Muscle of back (tissue), 11 donors: Measurements from ENCODE around the gene ROGDI. TPM values are rescaled to one million over a fixed set of nuclear protein-coding genes. Genes with fewer than 3 reads are reported as not detected.

Experiments used
- DNase-seq, 3 donors: peaks; one replicate each; pipeline versions ENCODE4 v3.0.0 to v3.0.0-alpha.2; 2013
- polyA plus RNA-seq, 10 donors: library from polyadenylated mRNA; unstranded; fragments of 120-200 nt; gene quantifications; one replicate each; pipeline ENCODE4 v1.2.1, GENCODE V29; 2013; ENCODE audit not compliant: insufficient read length in 10 of 10

ROGDI gene
- polyA plus RNA-seq, 10 donors = 6.6 to 14.9 (median 12.3) TPM

DNA sequence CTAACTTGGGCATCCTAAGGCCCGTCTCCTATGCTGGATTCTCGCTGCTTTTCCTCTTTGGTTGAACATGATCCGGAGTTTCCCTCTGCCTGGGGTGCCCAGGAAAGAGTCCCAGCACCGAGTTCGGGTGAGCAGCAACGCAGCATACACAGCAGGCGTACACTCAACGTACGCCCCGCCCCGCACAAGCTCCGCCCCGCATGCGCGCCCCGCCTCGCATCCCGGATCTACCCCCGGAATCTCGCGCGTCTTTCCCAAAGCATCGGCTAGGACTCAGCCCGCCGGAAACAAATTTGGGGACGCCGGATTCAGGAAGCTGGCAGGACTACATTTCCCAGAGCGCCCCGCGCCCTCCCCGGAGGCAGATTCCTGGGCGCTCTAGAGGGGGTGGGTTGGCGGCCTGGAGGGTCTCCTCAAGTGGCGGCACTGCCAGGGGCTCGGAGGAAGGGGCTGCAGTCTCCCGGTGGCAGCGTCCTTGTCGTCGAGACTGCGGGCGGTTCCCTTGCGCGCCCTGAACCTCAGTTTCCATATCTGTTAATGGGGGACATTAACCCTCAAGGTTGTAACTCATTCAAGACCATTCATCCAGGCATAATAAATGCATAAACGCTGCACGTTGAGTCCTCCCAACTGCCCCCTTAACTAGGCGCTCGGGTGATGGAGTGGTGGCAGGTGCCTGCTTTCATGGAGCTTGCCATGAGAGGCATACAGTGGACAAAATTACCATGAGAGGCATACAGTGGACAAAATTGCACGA is 33.7 kb downstream of the ROGDI start:
- DNase-seq = peak; percentile 96 to 99 (median 97)

GRCh38 chr16:4767872-4768548 is 34.4 kb downstream of the ROGDI start:
- peak in 1 of 3 donors; percentile 24 for DNase-seq

DNA sequence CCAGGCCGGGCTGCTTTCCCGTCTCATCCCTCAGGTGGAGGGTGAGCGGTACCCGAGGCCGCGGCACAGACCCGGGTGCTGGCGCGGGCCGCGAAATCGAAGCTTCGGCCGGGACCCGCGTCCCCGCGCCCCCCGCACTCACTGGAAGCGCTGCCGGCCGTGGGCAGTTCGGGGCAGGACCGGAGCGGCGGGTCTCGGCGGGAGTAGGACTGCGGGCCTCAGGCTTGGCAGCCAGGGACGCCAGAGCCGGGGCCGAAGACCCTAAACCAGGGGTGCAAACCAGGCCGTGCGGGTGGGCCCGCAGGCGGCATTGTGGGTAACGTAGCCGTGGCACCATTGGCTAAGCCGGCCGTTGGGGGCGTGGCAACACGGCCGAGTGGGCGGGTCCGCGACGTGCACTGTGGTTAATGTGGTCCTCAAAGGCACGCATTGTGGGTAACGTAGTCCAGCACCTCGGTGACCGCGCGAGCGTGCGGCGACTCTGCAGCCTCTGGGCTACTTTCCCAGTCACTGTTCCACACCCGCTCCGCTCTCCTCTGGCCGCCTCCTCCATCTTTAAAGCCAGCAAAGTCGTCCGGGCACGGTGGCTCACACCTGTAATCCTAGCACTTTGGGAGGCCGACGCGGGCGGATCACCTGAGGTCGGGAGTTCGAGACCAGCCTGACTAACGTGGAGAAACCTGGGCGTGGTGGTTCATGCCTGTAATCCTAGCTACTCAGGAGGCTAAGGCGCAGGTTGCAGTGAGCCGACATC is 35.4 kb downstream of the ROGDI start, which contains the start of gene ZNF500:
Gene ZNF500, minus strand, starts transcription at position 288 of the 754 bp plus-strand sequence. CDS start 1,184 bp downstream, outside the sequence.
- DNase-seq = peak; percentile 96 to 99 (median 97)

GRCh38 chr16:4765511-4766474 is 36.6 kb downstream of the ROGDI start:
- DNase-seq = no peak

DNA sequence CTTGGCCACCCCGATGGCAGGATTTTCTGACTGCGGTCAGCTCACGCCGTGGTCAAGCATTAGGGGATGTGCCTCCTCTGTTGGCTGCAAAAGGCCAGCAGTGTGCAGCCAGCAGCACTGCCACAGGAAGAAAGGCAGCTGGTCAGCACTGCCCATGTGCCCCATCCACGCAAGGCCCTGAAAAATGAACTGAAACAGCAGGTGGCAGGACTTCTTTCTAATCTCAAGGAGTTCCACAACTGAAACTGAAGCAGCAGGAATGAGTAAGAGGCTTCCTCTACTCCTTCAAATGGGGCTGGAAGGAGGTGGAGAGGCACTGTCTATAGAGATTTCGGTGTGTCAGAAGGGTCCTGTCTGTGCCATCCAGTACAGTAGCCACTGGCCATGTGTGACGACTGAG is 38.6 kb downstream of the ROGDI start:
- DNase-seq = no peak

DNA sequence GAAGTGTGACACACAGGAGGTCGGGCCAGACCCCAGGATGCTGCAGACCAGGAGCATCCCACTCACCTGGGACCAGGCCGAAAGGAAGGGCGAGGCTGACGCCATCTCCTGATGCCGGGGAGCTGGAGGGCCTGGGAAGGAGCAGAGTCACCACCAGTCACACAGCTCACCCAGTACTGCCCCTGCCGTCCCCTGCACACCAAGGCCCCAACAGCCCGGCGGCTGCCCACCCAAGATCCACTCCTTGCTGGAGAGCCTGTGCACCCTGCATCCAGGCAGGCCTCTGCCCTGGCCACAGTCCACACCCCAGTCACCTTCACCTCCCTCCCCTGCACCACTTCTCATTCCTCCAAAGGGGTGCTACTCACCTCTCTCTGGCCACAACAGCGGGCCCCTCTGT is 40.2 kb downstream of the ROGDI start:
- DNase-seq = no peak

DNA sequence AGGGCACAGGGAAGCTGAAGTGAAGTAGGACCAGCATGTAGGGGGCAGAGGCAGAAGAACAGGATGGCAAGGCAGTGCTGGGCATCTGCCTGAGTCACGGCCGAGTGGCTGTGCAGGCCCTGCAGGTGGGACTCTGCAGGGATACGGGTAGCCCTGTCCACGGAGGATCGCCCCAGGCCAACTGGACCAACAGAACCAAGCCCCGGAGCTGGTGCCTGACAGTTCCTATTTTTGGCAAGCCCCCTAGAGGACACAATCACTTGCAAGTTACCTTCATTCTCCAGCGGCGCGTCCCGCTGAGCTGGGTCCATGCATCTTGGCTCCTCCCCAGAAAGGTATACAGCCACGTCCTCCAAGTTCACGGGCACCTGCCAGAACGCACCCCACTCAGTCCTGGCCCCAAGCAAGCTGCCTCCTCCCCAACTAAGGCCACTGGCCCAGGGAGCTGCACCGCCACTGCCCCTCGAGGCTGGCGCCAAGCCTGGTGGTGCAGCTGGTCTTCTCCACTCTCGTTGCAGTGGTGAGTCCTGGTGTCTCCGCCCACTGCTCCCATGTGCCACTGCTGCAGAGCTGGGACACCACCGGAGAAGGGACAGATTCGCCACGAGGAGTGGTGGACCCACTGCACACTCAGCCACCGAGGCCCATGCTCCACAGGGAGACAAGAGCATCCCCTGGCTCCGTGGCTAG is 42.1 kb downstream of the ROGDI start:
- no peak for DNase-seq

- DNase-seq = no peak
These were observed 46.7 kb downstream of the ROGDI start for GRCh38 chr16:4755687-4756086.

DNA sequence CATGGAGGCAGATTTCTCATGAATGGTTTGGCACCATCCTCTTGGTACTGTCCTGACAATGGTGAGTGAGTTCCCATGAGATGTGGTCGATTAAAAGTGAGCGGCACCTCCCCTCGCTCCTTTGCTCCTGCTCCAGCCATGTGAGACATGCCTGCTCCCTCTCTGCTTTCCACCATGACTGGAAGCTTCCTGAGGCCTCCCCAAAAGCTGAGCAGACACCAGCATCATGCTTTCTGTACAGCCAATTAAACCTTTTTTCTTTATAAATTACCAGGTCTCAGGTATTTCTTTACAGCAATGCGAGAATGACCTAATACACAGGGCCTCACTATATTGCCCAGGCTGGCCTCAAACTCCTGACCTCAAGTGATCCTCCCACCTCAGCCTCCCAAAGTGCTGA is 47.6 kb downstream of the ROGDI start:
- no peak for DNase-seq

- no peak for DNase-seq
These were observed 49.2 kb downstream of the ROGDI start for GRCh38 chr16:4753227-4753626.

GRCh38 chr16:4752351-4753100 is 49.9 kb downstream of the ROGDI start:
- DNase-seq = no peak

DNA sequence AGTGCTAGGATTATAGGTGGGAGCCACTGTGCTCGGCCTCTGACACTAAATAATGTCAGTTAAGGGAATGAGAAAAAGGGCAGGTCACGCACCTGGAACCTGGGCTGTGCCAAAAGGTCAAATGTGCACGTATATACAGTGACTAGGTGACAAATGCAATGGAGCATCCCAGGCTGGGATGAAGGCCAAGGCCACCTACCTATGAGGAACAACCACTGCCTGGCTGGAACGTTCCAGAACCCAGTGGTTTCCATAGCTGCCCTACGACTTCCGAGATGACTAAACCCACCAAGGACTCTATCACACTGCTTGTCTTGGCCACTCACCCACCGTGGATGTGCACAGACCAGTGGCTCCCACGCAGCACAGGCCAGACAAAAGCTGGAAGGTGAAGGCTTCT is 51.5 kb downstream of the ROGDI start:
- DNase-seq = no peak

GRCh38 chr16:4749700-4750257 is 52.7 kb downstream of the ROGDI start:
- no peak for DNase-seq

DNA sequence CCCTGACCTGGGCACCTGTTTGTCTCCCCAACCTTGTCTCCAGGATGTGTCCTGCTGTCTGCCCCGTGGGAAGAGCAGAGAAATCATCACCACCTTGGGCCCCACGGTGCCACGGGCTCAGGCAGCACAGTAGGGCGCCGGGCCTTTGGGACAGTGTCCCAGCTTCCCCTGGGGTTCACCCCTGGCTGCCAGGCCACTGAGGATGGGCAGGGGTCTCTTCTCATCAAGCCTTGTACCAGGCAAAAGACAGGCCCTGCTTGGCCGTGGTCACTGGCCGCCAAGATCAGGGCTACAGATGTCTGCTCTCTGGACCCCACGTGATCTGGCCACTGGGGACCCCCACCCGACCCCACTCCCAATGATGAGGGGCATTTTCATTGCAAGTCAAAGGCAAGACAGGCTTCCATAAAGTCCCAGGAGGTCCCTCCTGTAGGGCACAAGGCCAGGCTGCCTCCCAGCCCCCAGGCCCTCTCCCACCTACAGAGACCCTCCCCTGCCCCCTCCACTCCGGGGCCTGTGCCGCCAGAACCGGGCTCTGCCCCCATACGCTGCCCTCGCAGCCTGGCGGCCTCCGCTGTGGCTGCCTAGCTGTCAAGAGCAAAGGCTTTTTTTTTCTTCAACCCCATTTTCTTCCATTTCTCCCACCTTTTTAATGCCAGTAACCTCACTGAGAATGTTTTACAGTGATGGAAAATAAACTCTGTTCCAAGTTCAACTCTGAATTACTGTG is 53.6 kb downstream of the ROGDI start:
- no peak for DNase-seq

DNA sequence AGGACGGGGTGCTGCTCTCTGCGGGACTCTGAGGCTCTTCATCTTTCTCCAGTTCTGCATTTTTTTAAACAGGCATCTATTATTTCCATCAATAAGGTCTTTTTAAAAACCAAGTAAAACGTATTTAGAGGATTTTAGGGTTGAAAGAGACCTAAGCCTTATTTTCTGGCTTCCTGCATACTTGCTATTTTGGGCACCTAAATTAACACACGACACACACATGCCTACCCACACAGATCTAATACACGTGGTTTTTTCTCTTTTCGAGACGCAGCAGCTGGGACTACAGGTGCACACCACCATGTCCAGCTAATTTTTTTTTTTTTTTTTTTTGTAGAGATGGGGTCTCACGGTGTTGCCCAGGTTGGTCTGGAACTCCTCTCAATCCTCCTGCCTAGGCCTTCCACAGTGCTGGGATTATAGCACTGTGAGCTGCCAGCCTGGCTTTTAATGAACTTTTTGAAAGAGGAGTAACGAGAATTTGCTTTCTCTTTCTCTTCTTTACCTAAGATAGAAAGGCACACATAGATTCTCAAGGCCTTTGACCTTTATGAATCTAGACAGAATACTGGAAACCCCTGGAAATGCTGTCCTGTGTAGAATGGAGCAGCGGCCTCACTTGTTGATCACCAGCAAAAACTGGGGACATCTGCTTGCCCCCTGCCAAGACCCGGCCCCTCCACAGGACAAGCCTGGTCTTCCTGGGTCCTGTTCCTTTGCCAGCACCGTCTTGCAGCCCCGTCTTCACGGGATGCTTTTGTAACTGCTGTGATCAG is 54.3 kb downstream of the ROGDI start:
- no peak for DNase-seq

DNA sequence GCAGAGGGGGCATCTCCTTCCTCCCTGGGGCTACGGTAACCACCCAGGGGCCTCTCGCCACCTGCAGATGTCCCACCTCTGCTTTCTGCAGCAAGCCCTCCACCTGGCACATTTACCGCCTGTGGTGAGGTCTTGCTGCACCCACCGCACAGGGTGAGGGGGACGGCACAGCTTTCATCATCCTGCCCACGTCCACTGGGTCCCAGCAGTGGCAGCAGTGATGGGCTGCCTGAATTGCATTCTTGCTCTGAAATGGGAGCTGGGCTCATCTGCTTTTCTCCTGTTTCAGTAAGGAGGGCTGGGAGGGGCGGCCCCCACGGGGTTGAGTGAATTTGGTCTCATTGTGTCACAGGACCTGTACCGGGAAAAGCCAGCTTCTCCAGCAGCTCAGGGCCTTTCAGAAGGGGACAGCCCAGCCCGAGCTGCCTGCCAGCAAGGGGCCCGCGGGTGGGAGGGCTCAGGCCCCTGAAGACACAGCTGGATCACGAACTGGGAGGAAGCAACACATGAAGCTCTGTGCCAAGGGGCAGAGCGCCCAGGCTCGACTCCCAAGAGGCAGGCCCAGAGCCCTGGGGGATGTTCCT is 55.4 kb downstream of the ROGDI start:
- DNase-seq = no peak
